Endodermal cell (in vitro differentiated cells): ENCODE data around the gene SSR4. TPM values are rescaled to one million over a fixed set of nuclear protein-coding genes. Genes with fewer than 3 reads are reported as not detected.
A peak's percentile ranks its signal among the peaks of the same experiment; 100 is the strongest.
"Not testable (repeated sequence)": the region's sequence is repeated elsewhere in the genome, so short reads cannot be mapped to it uniquely, and the experiment has no call there.

ENCODE experiments used
- DNase-seq: peaks from one replicate; pipeline ENCODE4 v3.0.0-alpha.2; 2017
- H3K27ac ChIP-seq: 2 replicates; pipeline ENCODE4 v1.5.1; 2013; ENCODE audit warnings: mild to moderate bottlenecking, low read depth, low read length, moderate library complexity
- H3K27me3 ChIP-seq: 2 replicates; pipeline ENCODE4 v1.6.1; 2013; ENCODE audit warnings: mild to moderate bottlenecking, low read length, moderate library complexity; ENCODE audit not compliant: insufficient read depth, control insufficient read depth, poor library complexity, severe bottlenecking
- H3K36me3 ChIP-seq: 2 replicates; pipeline ENCODE4 v1.7.0; 2013; ENCODE audit warnings: mild to moderate bottlenecking, low read length, moderate library complexity; ENCODE audit not compliant: control insufficient read depth, insufficient read depth
- H3K4me1 ChIP-seq: one replicate; pipeline ENCODE4 v1.7.0; 2013; ENCODE audit warnings: low read length; ENCODE audit not compliant: control insufficient read depth, insufficient read depth
- H3K4me3 ChIP-seq: 2 replicates; pipeline ENCODE4 v1.5.1; 2013; ENCODE audit warnings: mild to moderate bottlenecking, low read length, moderate library complexity
- H3K9ac ChIP-seq: 2 replicates; pipeline ENCODE4 v1.6.1; 2013; ENCODE audit warnings: mild to moderate bottlenecking, low read length, moderate library complexity; ENCODE audit not compliant: poor library complexity, severe bottlenecking; ENCODE audit errors: extremely low read depth
- H3K9me3 ChIP-seq: 2 replicates; pipeline ENCODE4 v1.6.1; 2013; ENCODE audit warnings: mild to moderate bottlenecking, low read length, moderate library complexity; ENCODE audit not compliant: control insufficient read depth
- H3K27ac Mint-ChIP-seq: 2 replicates; pipeline ENCODE4 v1.8.0; 2020; ENCODE audit warnings: mixed read lengths
- H3K27me3 Mint-ChIP-seq: 2 replicates; pipeline ENCODE4 v1.8.0; 2021; ENCODE audit warnings: mild to moderate bottlenecking, mixed read lengths; ENCODE audit not compliant: insufficient read depth
- H3K36me3 Mint-ChIP-seq: 2 replicates; pipeline ENCODE4 v1.8.0; 2020; ENCODE audit warnings: low read depth, mixed read lengths
- H3K4me1 Mint-ChIP-seq: 2 replicates; pipeline ENCODE4 v1.8.0; 2020; ENCODE audit warnings: mixed read lengths
- H3K4me3 Mint-ChIP-seq: 2 replicates; pipeline ENCODE4 v1.8.0; 2020; ENCODE audit warnings: mild to moderate bottlenecking, moderate library complexity, mixed read lengths
- H3K9me3 Mint-ChIP-seq: 2 replicates; pipeline ENCODE4 v1.8.0; 2020; ENCODE audit warnings: mild to moderate bottlenecking, mixed read lengths
- WGBS, 2 experiments: methylation state at CpG; one replicate each; pipeline versions ENCODE4 v1.1.5 to v1.1.7; 2013; ENCODE audit warnings: missing lambda C conversion rate in 2 of 2, mixed read lengths in 1 of 2; ENCODE audit not compliant: insufficient coverage in 1 of 2, insufficient read length in 1 of 2; 5-methylcytosine and 5-hydroxymethylcytosine counted together
- total RNA-seq, 2 donors: library from RNA; stranded (reverse); fragmentation: NEBNext Ultra II Directional in 1 of 2; extraction: Animal tissue kit (Norgen Biotek cat#: 25700) in 1 of 2; gene quantifications; 2 replicates in 1 of 2; 3 replicates in 1 of 2; pipeline ENCODE4 v1.2.1, GENCODE V29; 2021
- TF ChIP-seq, protein P1 (sequence below): fragments of 200-600 bp; sonication (generic); conservative IDR thresholded peaks from 2 replicates; pipeline ENCODE4 v1.5.0; 2021; ENCODE audit warnings: antibody characterized with exemption, mild to moderate bottlenecking

Gene SSR4
- total RNA-seq, 2 donors from 2014 or later: 220 to 236 TPM

DNA sequence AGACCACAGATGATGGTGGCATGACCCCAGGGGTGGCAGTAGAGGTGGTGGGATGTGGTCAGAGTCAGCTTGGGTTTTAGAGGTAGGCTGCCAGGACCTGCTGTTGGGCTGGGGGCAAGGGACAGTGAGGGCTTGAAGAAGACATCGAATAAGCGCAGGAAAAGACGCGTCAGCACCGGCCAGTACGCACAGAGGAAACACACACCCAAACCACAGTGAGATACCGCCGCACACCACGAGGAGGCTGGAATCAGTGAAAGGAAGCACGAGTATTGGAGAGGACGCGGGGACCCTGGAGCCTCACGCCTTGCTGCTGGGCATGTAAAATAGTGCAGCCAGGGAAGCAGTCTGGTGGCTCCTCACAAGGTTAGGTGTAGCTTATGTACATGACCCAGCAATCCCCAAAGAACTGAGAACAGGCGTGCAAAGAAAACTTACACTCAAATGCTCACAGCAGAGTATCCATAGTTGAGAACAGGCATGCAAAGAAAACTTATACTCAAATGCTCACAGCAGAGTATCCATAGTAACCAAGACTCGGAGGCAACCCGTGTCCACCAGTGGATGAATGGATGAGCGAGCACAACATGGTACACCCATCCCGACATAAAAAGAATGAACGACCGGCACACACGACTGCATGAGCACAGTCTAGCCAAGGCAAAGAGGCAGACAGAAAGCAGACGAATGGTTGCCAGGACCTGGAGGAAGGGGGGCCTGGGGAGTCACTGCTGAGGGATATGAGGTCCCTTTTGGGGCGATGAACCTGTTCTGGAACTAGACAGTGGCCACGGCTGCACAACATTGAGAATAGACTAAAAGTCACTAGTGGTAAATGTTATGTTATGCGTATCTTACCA, 22.6 kb downstream of the SSR4 start:
- Mint-ChIP-seq H3K4me1 (peaks cover 3% of the 10 kb centered on the region), H3K27ac (no peak overlapping the region), H3K36me3 (no peaks in the 10 kb centered on the region), H3K27me3 (no peaks in the 10 kb centered on the region), H3K4me3 (no peak overlapping the region), H3K9me3 (peaks cover 66% of the 10 kb centered on the region)
- Histone ChIP-seq H3K27me3 (no peaks in the 10 kb centered on the region), H3K36me3 (no peaks in the 10 kb centered on the region), H3K27ac (peak overlapping the region; percentile 66), H3K4me1 (no peaks in the 10 kb centered on the region), H3K9ac (no peak overlapping the region), H3K4me3 (no peak overlapping the region), H3K9me3 (no peaks in the 10 kb centered on the region)
- DNase-seq: peak; percentile 40
- TF ChIP-seq, protein P1, sequence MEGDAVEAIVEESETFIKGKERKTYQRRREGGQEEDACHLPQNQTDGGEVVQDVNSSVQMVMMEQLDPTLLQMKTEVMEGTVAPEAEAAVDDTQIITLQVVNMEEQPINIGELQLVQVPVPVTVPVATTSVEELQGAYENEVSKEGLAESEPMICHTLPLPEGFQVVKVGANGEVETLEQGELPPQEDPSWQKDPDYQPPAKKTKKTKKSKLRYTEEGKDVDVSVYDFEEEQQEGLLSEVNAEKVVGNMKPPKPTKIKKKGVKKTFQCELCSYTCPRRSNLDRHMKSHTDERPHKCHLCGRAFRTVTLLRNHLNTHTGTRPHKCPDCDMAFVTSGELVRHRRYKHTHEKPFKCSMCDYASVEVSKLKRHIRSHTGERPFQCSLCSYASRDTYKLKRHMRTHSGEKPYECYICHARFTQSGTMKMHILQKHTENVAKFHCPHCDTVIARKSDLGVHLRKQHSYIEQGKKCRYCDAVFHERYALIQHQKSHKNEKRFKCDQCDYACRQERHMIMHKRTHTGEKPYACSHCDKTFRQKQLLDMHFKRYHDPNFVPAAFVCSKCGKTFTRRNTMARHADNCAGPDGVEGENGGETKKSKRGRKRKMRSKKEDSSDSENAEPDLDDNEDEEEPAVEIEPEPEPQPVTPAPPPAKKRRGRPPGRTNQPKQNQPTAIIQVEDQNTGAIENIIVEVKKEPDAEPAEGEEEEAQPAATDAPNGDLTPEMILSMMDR: no peak
- 93 to 94% methylated on average over 3 to 25 of the region's 25 CpGs for WGBS, 2 experiments

DNA sequence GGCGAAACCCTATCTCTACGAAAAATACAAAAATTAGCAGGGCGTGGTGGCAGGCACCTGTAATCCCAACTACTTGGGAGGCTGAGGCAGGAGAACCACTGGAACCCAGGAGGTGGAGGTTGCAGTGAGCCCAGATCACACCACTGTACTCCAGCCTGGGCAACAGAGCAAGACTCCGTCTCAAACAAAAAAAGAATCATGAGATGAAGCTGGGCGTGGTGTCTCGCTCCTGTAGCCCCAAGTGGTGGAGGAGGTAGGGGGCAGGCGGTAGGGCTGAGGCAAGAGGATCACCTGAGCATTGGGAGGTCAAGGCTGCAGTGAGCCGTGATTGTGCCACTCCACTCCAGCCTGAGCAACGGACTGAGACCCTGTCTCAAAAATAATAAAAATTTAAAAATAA, 23.6 kb downstream of the SSR4 start:
- 90 to 94% methylated on average over 2 to 7 of the region's 9 CpGs for WGBS, 2 experiments
- not testable (repeated sequence) for H3K27ac Mint-ChIP-seq
- peaks cover 64% of the 10 kb centered on the region for H3K9me3 Mint-ChIP-seq

GRCh38 chrX:153818571-153819383, 24.3 kb downstream of the SSR4 start:
- Histone ChIP-seq H3K4me1 (no peaks in the 10 kb centered on the region), H3K4me3 (peak overlapping the region; percentile 29), H3K9ac (peak overlapping the region; percentile 20), H3K36me3 (no peaks in the 10 kb centered on the region), H3K9me3 (no peaks in the 10 kb centered on the region), H3K27me3 (no peaks in the 10 kb centered on the region), H3K27ac (peak overlapping the region; percentile 86)
- WGBS, 2 experiments: 16 to 48% methylated on average over 6 to 67 of the region's 67 CpGs
- Mint-ChIP-seq H3K36me3 (no peaks in the 10 kb centered on the region), H3K4me1 (peaks cover 3% of the 10 kb centered on the region), H3K9me3 (peaks cover 63% of the 10 kb centered on the region), H3K4me3 (peak overlapping the region; percentile 49), H3K27ac (peak overlapping the region; percentile 87), H3K27me3 (no peaks in the 10 kb centered on the region)
- TF ChIP-seq, protein P1: no peak
- peak; percentile 82 for DNase-seq

More for the DNA sequence above, 23.6 kb downstream of the SSR4 start:
- not testable (repeated sequence) for H3K4me3 ChIP-seq, H3K36me3 ChIP-seq, H3K27me3 ChIP-seq, H3K27ac ChIP-seq, H3K4me1 ChIP-seq, DNase-seq, H3K9ac ChIP-seq, H3K9me3 ChIP-seq, H3K36me3 Mint-ChIP-seq, H3K4me1 Mint-ChIP-seq, H3K27me3 Mint-ChIP-seq
- H3K4me3 Mint-ChIP-seq: peak overlapping the region; percentile 49
